Stimulated activated CD4-positive, alpha-beta T cell treated with anti-CD3 and anti-CD28 coated beads, Interleukin-1b, Interleukin-23, amount 100 ng/mL, for 1 hour (primary cell): ENCODE data around the gene HTRA3.
"Not testable (repeated sequence)": the region's sequence is repeated elsewhere in the genome, so short reads cannot be mapped to it uniquely, and the experiment has no call there.

Experiments
- DNase-seq, 2 donors: peaks; one replicate each; pipeline ENCODE4 v3.0.0-alpha.2; 2020; ENCODE audit warnings: low read depth in 2 of 2

The HTRA3 gene

DNA sequence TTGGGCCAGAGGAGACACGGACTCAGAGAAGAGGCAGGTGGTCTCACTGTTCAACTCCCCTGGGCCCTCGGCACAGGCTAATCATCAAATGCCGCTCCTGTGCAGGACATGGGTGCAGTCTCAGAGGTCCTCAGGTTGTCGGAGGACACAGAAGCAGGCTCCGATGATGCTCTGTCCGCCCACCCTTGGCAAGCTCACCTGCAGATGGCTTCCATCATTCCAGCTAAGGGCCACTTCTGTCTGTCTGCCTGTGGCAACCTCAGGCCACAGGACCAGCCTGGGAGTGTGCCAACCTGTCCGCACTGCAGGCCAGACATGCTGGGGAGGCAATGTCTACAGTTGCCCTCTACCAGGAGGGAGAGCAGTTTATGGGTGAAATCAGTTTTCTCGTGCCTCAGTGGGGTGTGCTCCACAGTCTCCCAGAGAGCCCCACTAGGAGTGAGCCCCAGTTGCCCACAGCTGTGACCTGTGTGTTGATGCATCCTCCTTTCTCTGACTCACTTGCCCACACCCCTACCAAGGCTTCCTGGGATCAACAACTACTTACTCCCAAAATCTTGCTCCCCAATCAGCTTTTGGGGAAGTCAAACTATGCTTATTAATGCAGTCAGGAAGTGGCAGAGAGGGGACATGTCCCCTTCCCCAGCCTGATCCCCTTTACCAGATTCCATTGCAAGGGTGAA lies 55.9 kb downstream of the HTRA3 start:
- DNase-seq, result no peak

DNA sequence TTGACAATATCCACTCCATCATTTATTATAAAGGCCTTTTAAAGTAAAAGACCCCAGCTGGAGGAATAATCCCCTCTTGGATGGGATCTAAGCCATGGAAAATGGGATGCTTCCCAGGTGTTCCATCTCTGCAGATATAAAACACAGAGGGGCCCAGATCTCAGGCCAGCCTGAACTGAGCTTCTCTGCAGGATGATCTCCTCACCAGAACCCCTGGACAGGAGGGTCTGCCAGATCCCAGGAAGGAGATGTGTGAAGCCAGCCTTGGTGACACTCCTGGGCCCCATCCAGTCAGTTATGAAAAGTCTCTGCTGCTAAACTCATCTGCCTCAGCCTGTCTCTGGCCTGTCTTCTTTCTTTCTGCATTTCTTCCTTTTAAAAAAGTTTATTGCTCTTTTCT lies 56.7 kb downstream of the HTRA3 start:
- DNase-seq, result no peak

DNA sequence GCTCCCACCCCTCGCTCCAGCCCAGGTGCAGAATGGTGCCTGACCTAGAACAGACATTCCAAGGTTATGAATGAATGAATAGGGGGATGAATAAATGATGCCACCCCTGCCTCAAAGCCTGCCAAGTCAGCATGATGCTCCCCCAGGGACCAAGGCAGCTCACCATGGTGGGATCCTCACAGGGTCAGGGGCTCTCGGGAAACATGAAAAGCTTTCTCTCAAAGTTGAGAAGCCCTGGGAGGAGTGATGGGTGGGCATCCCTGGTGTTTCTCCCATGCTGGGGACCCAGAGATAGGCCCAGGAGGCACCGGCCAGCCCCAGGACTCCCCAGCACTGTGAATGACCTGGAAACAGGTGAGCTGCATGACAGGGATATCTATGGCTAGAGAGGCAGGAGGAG lies 58.9 kb downstream of the HTRA3 start:
- DNase-seq, result no peak

DNA sequence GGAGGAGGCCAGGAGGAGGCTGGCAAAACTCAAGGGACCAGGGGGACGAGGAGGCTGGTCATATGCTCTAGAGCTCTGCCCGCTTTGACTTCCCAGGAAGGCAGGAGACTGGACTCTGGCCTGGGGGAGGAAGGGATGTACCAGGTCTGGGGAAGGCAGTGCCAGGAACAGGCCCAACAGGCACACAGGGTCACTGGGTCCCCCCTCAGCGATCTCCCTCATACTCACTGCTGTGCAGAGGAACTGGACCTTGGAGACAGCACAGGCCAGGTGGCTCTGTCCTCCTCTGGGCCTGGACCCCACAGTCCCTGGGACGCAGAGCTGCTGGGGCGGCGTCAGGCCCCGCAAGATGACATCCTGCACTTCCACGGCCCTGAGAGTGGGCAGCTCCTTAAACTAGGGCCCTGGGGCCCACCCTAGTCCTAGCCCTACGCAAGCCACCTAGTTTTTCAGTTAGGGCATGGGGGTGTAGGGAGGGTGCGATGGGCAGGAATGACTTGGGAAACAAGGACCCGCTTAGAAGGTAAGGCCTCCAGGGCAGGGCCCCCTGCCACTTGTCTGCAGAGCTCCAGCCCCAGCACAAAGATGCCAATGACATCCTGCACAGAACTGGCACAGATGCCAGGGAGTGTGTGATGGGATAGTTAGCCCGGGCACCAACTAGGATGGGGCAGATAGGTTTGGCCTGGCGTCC lies 59.5 kb downstream of the HTRA3 start:
- DNase-seq, result no peak

DNA sequence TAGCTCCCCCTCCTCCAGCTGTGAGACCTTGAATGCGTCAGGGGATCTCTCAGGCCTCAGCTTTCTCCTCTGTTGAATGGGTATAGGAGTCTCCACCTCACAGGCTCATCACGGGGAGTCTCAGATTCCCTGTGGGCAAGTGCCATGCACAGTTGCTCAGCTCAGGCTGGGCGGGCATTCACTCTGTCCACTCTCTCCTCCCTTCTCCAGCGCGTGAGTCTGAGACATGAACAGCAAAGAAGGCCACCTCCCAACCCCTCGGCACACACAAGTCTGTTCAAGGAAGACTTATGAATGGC lies 60.0 kb downstream of the HTRA3 start:
- no peak for DNase-seq

DNA sequence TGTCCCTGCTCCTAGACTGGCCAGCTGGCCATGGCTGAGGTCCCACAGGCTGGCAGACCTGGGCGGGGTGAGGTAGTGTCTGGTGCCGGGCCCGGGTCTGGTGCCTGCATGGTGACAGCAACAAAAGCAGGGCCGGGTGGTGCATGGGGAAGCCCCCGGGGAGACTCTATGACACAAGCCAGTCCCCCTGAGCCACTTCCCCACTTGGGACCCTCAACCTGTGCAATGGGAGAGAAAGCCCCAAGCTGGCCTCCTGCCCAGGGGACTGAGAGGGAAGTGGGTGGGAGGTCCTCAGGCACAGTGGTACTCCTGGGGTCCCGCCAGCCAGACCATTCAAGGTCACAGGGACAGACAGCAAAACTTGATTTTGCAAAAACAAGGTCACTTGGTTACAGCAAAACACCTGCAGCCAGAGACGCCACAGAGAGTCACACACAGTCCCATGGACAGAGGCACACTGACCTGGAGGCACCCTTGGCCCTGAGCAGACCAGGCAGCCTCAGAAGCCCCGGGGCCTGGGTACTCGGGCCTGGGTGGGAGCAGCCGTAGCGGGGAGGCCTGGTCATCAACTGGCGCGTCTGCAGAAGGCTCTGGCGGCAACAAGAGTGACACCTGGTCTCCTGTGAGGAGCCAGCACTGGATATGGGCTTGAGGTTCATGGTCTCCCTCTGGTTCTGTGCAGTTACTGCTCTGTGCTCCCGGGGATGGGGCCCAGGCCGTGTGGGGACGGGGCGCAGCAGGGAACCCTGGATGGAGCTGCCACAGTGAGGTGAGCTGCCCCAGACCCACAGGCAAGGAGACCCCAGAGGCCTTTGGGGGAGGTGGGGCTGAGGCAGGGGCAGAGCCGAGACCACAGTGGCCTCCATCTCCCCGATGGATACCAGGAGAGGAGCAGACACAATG lies 60.6 kb downstream of the HTRA3 start:
- DNase-seq, result no peak

DNA sequence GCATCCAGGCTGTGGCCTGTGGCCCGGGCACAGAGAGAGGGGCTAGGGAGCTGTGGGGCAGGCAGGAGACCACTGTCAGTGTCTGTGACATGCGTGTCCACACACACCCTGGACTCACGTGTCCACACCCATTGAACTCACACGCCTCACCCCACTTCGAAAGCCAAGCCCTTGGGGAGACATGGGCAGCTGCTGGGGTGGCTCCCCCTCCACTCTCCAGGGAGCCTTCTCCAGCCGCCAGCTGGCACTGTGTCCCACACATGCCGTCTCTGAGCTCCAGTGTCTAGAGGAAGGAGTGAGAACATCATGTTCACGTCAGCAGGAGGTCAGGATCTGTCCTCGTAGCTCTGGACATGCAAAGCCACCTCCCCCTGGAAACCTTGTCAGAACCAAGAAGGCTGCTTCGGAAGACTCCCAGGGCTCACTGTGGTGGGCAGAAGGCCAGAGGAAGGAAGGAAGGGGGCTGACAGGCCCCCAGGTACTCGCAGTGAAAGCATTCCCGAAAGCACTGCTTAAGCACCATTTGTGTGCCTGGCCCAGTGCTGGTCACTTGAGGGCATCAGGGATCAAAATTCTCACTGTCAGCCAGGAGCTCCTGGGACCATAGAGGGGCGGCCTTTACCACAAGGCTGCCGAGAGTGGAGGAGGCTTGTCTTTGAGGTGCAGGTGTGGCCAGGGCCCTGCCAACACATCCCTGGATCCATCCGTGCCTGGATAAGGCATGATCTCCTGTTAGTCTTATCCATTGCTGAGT lies 61.4 kb downstream of the HTRA3 start:
- DNase-seq, result no peak

DNA sequence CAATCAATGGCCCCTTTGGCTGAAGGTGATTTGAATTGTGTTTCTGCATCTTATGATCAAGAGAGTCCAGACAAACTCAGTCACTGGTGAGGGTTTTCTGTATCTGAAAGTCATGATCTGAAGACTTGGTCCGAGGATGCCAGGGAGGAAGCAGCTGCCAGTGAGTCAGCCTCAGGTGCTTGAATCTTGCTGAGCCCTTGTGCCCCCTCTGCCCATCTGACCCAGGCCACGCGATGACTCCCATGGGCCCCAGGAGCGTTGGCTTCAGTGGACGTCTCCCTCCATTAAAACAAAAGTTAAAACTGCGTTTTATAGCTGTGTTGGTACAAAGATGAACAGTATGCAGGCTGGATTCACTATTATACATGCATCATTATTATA lies 62.0 kb downstream of the HTRA3 start:
- no peak for DNase-seq

DNA sequence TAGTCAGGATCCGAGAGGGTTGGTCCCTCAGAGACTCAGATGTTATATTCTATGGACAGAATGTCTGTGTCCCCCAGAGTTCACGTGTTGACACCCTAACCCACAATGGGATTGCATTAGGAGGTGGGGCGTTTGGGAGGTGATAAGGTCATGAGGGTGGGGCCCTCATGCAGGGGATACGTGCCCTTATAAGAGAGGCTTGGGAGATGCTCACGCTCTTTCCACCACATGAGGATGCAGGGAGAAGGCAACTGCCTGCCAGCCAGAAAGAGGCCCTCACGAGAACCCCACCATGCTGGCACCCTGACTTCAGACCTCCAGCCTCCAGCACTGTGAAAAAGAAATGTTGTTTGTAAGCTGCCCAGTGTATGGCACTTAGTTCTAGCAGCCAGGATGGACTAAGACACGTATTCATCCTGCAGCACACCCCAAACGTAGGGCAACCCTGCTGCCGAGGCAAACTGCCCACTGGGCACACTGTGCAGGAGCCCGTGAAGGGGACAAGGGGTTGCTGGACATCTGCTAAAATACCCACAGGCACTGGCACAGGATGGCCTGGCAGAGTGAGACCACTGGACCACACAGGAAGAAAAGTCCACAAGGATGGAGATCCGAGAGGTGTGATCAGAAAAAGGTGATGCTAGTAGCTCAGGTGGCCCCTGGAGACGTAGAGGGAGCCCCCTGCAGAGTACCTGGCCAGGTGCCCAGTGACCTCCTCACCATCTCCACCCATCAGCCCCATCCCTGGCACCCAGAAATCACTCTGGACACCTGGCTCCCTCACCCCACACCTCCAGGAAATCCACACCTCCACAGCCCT lies 62.7 kb downstream of the HTRA3 start:
- DNase-seq, result no peak

DNA sequence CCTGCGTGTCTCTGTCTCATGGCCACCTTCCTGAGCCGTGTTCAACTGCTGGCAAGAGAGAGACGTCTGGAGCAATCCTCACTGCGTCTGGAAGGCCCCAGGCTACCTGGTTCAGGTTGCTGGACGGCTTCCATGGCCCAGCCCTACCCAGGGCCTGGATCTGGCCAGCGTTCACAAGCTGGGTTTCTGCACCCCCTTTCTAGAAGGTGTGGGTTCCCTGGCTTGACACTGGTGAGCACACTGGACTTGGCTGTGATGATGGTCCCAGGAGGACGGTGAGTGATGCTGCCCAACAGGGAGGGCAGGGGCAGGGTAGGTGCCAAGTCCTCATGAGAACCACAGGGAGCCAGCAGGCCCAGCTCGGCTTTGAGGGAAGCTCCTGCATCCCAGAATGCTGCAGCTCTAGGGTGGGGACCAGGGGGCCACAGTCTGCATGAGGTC lies 63.4 kb downstream of the HTRA3 start:
- no peak for DNase-seq

DNA sequence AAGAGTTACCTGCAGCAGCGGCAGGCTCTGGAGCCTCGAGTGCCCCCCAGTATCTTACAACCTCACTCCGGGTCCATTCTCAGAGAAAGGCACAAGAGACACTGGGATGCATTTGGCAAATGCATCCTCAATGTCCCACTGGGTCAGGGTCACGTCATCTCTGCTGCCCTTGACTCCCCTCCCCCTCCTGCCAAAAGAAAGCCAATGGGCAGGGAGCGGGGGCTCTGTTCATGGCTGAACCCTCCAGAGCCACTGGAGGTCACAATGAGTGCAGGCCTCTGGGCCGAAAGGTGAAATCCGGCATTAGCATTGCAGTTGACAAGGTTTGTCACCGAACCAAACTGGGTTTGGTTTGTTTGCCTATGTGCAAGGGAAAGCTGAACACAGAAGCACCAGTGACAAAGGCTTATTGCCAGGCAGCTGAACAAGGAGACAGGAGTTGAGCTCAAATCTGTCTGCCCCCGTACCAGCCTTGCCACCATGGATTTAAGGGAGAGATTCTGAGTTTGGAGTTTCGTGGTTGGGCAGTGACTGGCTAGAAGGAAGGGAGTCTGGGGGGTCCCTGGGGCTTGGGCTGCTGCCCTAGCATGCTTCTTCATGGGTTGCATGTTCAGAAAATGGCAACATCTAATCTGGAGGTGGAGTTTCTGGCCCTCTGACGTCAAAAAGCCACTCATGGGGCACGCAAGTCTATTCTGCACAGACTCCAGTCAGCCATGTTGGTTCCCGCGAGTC lies 64.3 kb downstream of the HTRA3 start:
- no peak for DNase-seq

DNA sequence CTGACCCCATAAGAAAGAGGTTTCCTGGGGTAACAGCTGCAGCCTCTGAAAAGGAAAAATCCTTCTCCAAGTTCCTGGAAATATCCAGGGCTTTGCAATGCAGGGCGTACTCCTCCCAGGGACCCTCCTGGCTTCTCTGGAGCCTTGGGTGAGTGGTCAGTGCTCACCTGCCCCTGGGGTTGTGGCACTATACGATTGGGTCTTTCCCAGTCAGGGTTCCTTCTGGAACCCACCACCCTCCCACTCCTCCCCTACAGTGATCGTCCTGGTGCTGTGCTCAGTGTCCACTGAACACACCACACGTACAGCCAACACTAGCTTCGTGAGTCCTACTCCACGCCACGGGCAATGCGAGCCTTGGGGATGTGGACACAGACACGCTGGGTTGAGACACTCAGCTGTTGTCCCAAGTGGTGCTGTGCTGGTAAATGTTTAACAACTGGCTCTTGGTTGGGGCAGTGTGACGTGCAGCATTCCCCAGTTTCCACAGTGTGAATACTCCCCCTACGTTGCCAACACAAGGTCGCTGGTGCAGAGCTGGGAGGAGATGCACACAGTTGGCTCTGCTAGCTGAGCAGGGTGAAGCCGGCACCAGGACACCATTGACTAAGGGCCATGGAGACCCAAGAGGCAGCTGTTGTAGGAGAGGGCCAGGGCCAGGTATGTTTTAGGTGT lies 65.4 kb downstream of the HTRA3 start:
- no peak for DNase-seq

DNA sequence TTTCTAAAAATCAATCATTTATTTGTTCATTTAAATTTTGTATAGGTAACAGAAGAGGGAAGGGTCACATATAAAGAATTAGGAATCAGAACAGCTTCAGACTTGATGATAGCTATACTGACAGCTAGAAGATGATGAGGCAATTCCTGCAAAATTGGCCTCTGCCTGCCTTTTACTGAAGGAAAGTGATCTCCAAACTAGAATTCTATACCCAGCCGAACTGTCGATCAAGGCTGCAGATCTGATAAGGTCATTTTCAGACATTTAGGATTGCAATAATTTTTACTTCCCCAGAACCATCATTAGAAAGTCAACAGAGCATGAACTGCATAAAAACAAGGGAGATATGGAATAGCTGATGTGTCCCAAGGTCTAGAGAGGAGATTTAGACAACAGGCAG lies 66.3 kb downstream of the HTRA3 start:
- no peak for DNase-seq

DNA sequence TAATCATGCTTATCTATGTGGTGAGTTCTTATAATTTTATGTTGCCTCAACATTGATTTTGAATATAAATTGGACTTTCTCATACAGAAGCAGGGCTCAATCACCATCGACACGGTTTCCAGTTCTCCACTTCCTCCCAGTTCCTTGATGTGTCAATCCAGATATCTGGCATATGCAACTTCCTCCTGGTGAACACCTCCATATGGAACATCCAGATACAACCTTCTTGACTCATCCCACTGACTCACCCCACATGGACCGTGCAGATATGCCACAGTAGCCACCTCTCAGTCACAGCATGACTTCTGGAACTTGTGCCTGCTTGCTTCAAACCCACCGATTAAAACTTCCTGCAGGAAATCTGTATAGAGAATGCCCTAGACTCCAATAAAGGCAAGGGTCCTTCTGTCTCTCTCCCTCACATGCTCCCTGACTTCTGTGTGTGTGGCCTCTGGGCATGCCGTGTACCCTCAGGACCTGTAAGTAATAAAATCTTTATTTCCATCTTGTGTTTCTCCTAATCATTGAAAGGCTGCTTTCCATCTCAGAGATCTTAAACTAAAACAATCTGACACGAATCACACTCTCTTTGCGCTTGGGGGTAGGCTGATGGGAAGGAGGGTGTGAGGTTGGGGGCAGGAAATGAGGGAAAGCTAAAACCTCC lies 67.0 kb downstream of the HTRA3 start:
- DNase-seq, result no peak

DNA sequence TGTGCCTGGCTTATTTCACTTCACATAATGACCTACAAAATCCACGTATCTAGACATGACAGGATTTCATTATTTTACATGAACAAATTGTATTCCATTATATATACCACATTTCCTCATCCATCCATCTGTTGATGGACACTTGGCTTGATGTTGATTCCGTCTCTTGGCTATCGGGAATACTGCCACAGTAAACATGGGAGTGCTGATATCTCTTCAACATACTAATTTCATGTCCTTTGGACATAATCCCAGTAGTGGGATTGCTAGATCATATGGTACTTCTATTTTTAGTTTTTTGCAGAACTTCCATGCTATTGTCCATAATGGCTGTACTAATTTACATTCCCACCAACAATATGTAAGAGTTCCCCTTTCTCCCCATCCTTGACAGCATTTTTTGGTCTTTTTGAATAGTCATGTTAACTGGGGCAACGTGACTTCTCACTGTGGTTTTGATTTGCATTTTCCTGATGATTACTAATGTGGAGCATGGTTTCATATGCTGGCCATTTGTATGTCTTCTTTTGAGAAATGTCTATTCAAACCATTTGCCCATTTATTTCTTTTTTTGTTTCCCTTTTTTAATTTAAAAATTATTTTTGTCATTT lies 68.9 kb downstream of the HTRA3 start:
- no peak for DNase-seq

DNA sequence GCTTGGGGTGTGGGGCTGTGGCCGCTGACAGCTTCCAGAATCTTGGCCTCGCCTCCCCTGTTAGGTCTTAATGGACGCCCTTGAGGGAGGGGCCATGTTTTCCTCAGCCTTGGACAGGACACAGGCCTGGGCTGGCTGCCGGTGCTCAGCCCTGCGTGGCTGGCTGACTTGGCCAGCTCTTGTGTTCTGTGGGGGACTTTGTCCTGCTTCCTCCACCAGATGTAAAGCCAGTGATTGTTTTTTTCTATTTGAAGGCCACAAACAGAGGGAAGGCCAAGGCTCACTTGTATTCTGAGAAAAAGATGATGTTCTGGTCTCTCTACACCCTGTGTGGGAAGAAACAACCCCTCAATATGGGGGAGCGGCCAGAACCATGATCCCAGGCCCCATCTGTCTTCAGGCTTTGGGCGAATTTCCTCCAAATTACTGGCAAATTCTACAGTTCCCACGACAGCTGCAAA lies 71.3 kb downstream of the HTRA3 start:
- DNase-seq, result no peak

DNA sequence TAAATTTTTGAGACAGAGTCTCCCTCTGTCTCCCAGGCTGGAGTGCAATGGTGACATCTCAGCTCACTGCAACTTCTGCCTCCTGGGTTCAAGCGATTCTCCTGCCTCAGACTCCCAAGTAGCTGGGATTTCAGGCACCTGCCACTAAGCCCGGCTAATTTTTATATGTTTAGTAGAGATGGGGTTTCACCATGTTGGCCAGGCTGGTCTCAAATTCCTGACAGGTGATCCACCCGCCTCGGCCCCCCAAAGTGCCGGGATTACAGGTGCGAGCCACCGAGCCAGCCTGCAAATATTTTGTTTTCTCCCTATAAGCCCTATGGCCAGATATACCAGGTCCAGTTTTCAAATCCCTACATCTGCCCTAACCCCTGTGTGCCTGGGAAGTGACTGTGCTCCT lies 71.7 kb downstream of the HTRA3 start:
- not testable (repeated sequence) for DNase-seq

DNA sequence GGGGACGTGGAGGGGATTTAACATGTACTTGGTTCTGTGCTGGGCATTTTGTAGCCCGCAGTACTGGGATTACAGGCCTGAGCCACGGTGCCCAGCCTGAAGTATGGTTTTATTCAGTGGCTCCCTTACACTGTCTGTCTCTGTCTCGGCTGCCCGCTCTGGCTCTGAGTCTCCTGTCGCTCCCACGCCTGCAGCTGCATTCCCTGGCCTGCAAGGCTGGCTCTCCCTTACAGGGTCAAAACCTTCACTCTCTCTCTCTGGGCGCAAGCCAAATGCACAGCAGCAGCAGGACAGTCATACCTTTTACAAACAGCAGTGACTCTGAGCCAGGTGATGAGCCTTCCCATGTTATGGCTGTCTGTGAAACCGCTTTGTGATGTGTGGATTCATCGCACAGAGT lies 72.1 kb downstream of the HTRA3 start:
- DNase-seq, result no peak
